HCT116 (cell line): ENCODE data around the gene SASS6. TPM values are rescaled to one million over a fixed set of nuclear protein-coding genes. Genes with fewer than 3 reads are reported as not detected.

Source experiments
- ATAC-seq: fragments of 200-7000 bp; cut with Tn5 transposase; 2 replicates; pipeline ENCODE4 v1.9.1; 2020; ENCODE audit warnings: mild to moderate bottlenecking, moderate library complexity
- BruUV-seq: library from RNA; stranded (reverse); fragments of 400-500 nt; replicated peaks from 2 replicates; lab custom pipeline; 2021; lab: Mats Ljungman, UMichigan
- CTCF ChIA-PET: fragments of 300-600 bp; sonication (Branson Sonifier 250); formaldehyde crosslinking; loops from one replicate; lab custom pipeline; 2021; ENCODE audit warnings: antibody characterized with exemption; lab: Charles Lee
- POLR2A ChIA-PET: fragments of 300-600, 350-600 bp; sonication (Branson Sonifier 250); formaldehyde crosslinking; loops from one replicate; lab custom pipeline; 2021; ENCODE audit warnings: antibody characterized with exemption; lab: Charles Lee
- RAD21 ChIA-PET, 2 experiments: fragments of 300-600 bp; sonication (Branson Sonifier 250); formaldehyde crosslinking; loops; one replicate each; lab custom pipeline; 2023; ENCODE audit warnings: low total read pairs in 2 of 2; ENCODE audit not compliant: uncharacterized antibody in 2 of 2, unreplicated experiment in 2 of 2, low non-redundant PET in 1 of 2; lab: Charles Lee
- DNase-seq: peaks from one replicate; pipeline ENCODE4 v3.0.0-alpha.2; 2010; ENCODE audit warnings: low read depth, low spot score
- H2AFZ ChIP-seq: fragments of 200-600 bp; shearing (Covaris generic), sonication (generic); 2 replicates; pipeline ENCODE4 v1.6.1; 2017; ENCODE audit warnings: low read depth, mixed run types, mixed read lengths, antibody characterized with exemption, low read length; ENCODE audit not compliant: poor library complexity, severe bottlenecking
- H3K27ac ChIP-seq: 2 replicates; pipeline ENCODE4 v1.5.1; 2012; ENCODE audit warnings: low read depth, low read length
- H3K27me3 ChIP-seq: fragments of 200-600 bp; sonication (generic); 2 replicates; pipeline ENCODE4 v1.6.1; 2016; ENCODE audit warnings: mixed run types, low read length, mixed read lengths; ENCODE audit not compliant: insufficient read depth
- H3K36me3 ChIP-seq, 2 experiments: fragments of 200-500 bp in 1 of 2; fragments of 200-600 bp in 1 of 2; sonication (Bioruptor generic) in 1 of 2; sonication (generic) in 1 of 2; 2 replicates each; pipeline versions ENCODE4 v1.5.1 to v1.6.1; 2014 to 2016; ENCODE audit warnings: low read length in 2 of 2, inconsistent platforms in 1 of 2, mixed read lengths in 1 of 2, mixed run types in 1 of 2; ENCODE audit not compliant: insufficient read depth in 2 of 2, control insufficient read depth in 1 of 2
- H3K4me1 ChIP-seq, 2 experiments: fragments of 200-600 bp in 1 of 2; sonication (generic) in 1 of 2; 2 replicates each; pipeline versions ENCODE4 v1.5.1 to v1.6.1; 2012 to 2017; ENCODE audit warnings: low read length in 2 of 2, inconsistent platforms in 1 of 2, mild to moderate bottlenecking in 1 of 2, mixed read lengths in 1 of 2, mixed run types in 1 of 2, moderate library complexity in 1 of 2; ENCODE audit not compliant: insufficient read depth in 2 of 2, control insufficient read depth in 1 of 2
- H3K4me2 ChIP-seq: fragments of 200-600 bp; sonication (generic); 2 replicates; pipeline ENCODE4 v1.6.1; 2017; ENCODE audit warnings: mixed run types, low read length, mixed read lengths
- H3K4me3 ChIP-seq, 2 experiments: fragments of 200-600 bp in 1 of 2; sonication (generic) in 1 of 2; replicated peaks in 1 of 2; 2 replicates each; pipeline ENCODE4 v1.5.1; 2011 to 2016; ENCODE audit warnings: low read length in 2 of 2, control low read depth in 1 of 2, low read depth in 1 of 2, mild to moderate bottlenecking in 1 of 2, mixed read lengths in 1 of 2, mixed run types in 1 of 2
- H3K79me2 ChIP-seq: fragments of 200-600 bp; sonication (generic); 2 replicates; pipeline ENCODE4 v1.6.1; 2017; ENCODE audit warnings: mild to moderate bottlenecking, mixed run types, low read length, moderate library complexity, mixed read lengths; ENCODE audit not compliant: insufficient read depth
- H3K9ac ChIP-seq: fragments of 200-600 bp; sonication (generic); 2 replicates; pipeline ENCODE4 v1.6.1; 2016; ENCODE audit warnings: low read length, mixed read lengths
- H3K9me2 ChIP-seq: fragments of 200-600 bp; sonication (generic), shearing (Covaris generic); 2 replicates; pipeline ENCODE4 v1.6.1; 2017; ENCODE audit warnings: mixed run types, mild to moderate bottlenecking, moderate library complexity; ENCODE audit not compliant: insufficient read depth
- H3K9me3 ChIP-seq, 2 experiments: fragments of 200-500 bp in 1 of 2; fragments of 200-600 bp in 1 of 2; sonication (Bioruptor generic) in 1 of 2; sonication (generic) in 1 of 2; 2 replicates each; pipeline ENCODE4 v1.6.1; 2014 to 2017; ENCODE audit warnings: low read length in 2 of 2, mixed read lengths in 2 of 2, inconsistent platforms in 1 of 2, low read depth in 1 of 2, mild to moderate bottlenecking in 1 of 2, mixed run types in 1 of 2, moderate library complexity in 1 of 2; ENCODE audit not compliant: control insufficient read depth in 1 of 2, insufficient read depth in 1 of 2
- H4K20me1 ChIP-seq: fragments of 200-600 bp; sonication (generic), shearing (Covaris generic); 2 replicates; pipeline ENCODE4 v1.6.1; 2017; ENCODE audit warnings: mixed run types, mild to moderate bottlenecking, moderate library complexity; ENCODE audit not compliant: insufficient read depth
- CBX3 ChIP-seq: IDR thresholded peaks from 2 replicates; pipeline ENCODE4 v1.6.1; 2012; ENCODE audit warnings: low read depth
- ELF1 ChIP-seq: IDR thresholded peaks from 2 replicates; pipeline ENCODE4 v1.6.1; 2012; ENCODE audit warnings: low read depth, borderline replicate concordance
- EZH2phosphoT487 ChIP-seq: fragments of 200-600 bp; IDR thresholded peaks from 2 replicates; pipeline ENCODE4 v1.6.1; 2018; ENCODE audit warnings: antibody characterized with exemption, borderline replicate concordance
- JUND ChIP-seq: IDR thresholded peaks from 2 replicates; pipeline ENCODE4 v1.6.1; 2012
- POLR2A ChIP-seq: IDR thresholded peaks from 2 replicates; pipeline ENCODE4 v1.7.0; 2011; ENCODE audit warnings: borderline replicate concordance; ENCODE audit not compliant: insufficient read depth, insufficient read length; ENCODE audit errors: extremely low read depth
- POLR2AphosphoS5 ChIP-seq: IDR thresholded peaks from 2 replicates; pipeline ENCODE4 v1.6.1; 2011; ENCODE audit warnings: mild to moderate bottlenecking, low read depth, low read length, moderate library complexity
- RAD21 ChIP-seq: IDR thresholded peaks from 2 replicates; pipeline ENCODE4 v1.6.1; 2012; ENCODE audit warnings: low read depth, mild to moderate bottlenecking
- SP1 ChIP-seq: IDR thresholded peaks from 2 replicates; pipeline ENCODE4 v1.6.1; 2012; ENCODE audit warnings: low read depth
- TCF7L2 ChIP-seq: IDR thresholded peaks from 2 replicates; pipeline ENCODE4 v1.7.0; 2011; ENCODE audit warnings: borderline replicate concordance, inconsistent platforms; ENCODE audit not compliant: insufficient read depth, insufficient read length; ENCODE audit errors: extremely low read depth
- YY1 ChIP-seq: IDR thresholded peaks from 2 replicates; pipeline ENCODE4 v1.6.1; 2011; ENCODE audit warnings: low read length, low read depth, moderate library complexity, mild to moderate bottlenecking; ENCODE audit not compliant: insufficient replicate concordance; ENCODE audit errors: extremely low read depth
- ZFX ChIP-seq: fragments of 450-650 bp; IDR thresholded peaks from 2 replicates; pipeline ENCODE4 v1.6.1; 2017
- ZNF274 ChIP-seq: fragments of 200-500 bp; sonication (Bioruptor generic); IDR thresholded peaks from 2 replicates; pipeline ENCODE4 v1.6.1; 2014; ENCODE audit warnings: mild to moderate bottlenecking, low read depth, low read length, inconsistent platforms
- intact Hi-C: fragments of 100-400 bp; cut with micrococcal nuclease; formaldehyde crosslinking; loops from 2 replicates; pipeline ENCODE4 v1.10.0; 2022
- total RNA-seq: library from RNA; stranded (reverse); gene quantifications from one replicate; pipeline ENCODE4 v1.2.1, GENCODE V29; 2021; ENCODE audit not compliant: unreplicated experiment
- TF ChIP-seq, protein P1 (sequence below): IDR thresholded peaks from 2 replicates; pipeline ENCODE4 v1.6.1; 2011; ENCODE audit warnings: mild to moderate bottlenecking, low read length, moderate library complexity; ENCODE audit not compliant: insufficient replicate concordance; ENCODE audit errors: extremely low read depth
- TF ChIP-seq, protein P2 (sequence below): IDR thresholded peaks from 2 replicates; pipeline ENCODE4 v1.6.1; 2012
- TF ChIP-seq, protein P3 (sequence below): IDR thresholded peaks from 2 replicates; pipeline ENCODE4 v1.6.1; 2012
- TF ChIP-seq, protein P4 (sequence below): IDR thresholded peaks from 2 replicates; pipeline ENCODE4 v1.6.1; 2012; ENCODE audit warnings: low read depth
- TF ChIP-seq, protein P5 (sequence below), 3 experiments: fragments of 200-600 bp in 1 of 3; sonication (generic) in 1 of 3; IDR thresholded peaks in 2 of 3; conservative IDR thresholded peaks in 1 of 3; 2 replicates each; pipeline ENCODE4 v1.5.1; 2012 to 2017; ENCODE audit warnings: low read depth in 2 of 3, low read length in 2 of 3, antibody characterized with exemption in 1 of 3, borderline replicate concordance in 1 of 3, control low read depth in 1 of 3, mild to moderate bottlenecking in 1 of 3, mixed read lengths in 1 of 3, mixed run types in 1 of 3, moderate library complexity in 1 of 3; ENCODE audit not compliant: insufficient read depth in 1 of 3

The SASS6 gene
- total RNA-seq, 1 experiment from 2014 or later: 13.7 TPM

DNA sequence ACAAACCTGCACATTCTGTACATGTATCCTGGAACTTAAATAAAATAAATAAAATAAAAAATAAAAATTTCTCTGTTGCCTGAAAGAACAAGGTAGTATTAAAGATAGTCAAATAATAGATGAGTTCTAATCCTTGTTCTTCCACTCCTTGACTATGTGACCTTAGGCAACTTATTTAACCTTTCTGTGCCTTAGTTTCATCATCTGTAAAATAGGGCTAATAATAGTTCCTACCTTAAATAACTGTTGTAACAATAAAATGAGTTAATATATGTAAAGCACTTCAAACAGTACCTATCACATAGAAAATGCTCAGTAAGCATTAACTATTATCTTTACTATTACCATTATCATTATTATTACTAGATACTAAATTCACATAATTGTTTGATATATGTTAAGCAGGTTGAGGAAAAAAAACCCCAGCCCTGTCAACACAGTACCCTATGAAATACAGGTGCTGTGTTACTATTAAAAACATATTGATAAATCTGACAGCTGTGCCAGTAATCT is 23.1 kb downstream of the SASS6 start:
- RAD21 ChIA-PET: no interaction called here
- no peak overlapping the region for H3K4me3 ChIP-seq
- H3K9me3 ChIP-seq: no peaks in the 10 kb centered on the region
- H3K27ac ChIP-seq: no peak overlapping the region
- peaks cover 4% of the 10 kb centered on the region for H3K79me2 ChIP-seq
- H3K36me3 ChIP-seq: peaks cover 8 to 12% of the 10 kb centered on the region in 2 experiments; a peak in 3 of 4 replicates
- no peak overlapping the region for H3K4me2 ChIP-seq
- TF ChIP-seq, protein P1, sequence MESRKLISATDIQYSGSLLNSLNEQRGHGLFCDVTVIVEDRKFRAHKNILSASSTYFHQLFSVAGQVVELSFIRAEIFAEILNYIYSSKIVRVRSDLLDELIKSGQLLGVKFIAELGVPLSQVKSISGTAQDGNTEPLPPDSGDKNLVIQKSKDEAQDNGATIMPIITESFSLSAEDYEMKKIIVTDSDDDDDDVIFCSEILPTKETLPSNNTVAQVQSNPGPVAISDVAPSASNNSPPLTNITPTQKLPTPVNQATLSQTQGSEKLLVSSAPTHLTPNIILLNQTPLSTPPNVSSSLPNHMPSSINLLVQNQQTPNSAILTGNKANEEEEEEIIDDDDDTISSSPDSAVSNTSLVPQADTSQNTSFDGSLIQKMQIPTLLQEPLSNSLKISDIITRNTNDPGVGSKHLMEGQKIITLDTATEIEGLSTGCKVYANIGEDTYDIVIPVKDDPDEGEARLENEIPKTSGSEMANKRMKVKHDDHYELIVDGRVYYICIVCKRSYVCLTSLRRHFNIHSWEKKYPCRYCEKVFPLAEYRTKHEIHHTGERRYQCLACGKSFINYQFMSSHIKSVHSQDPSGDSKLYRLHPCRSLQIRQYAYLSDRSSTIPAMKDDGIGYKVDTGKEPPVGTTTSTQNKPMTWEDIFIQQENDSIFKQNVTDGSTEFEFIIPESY: no peak
- TF ChIP-seq ZFX (no peak), ELF1 (no peak), CBX3 (no peak), TCF7L2 (no peak), SP1 (no peak), EZH2phosphoT487 (no peak), ZNF274 (no peak), JUND (no peak), POLR2A (no peak), RAD21 (no peak), POLR2AphosphoS5 (no peak), YY1 (no peak)
- TF ChIP-seq, protein P2, sequence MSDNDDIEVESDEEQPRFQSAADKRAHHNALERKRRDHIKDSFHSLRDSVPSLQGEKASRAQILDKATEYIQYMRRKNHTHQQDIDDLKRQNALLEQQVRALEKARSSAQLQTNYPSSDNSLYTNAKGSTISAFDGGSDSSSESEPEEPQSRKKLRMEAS: no peak
- TF ChIP-seq, protein P3, sequence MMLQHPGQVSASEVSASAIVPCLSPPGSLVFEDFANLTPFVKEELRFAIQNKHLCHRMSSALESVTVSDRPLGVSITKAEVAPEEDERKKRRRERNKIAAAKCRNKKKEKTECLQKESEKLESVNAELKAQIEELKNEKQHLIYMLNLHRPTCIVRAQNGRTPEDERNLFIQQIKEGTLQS: no peak
- TF ChIP-seq, protein P4, sequence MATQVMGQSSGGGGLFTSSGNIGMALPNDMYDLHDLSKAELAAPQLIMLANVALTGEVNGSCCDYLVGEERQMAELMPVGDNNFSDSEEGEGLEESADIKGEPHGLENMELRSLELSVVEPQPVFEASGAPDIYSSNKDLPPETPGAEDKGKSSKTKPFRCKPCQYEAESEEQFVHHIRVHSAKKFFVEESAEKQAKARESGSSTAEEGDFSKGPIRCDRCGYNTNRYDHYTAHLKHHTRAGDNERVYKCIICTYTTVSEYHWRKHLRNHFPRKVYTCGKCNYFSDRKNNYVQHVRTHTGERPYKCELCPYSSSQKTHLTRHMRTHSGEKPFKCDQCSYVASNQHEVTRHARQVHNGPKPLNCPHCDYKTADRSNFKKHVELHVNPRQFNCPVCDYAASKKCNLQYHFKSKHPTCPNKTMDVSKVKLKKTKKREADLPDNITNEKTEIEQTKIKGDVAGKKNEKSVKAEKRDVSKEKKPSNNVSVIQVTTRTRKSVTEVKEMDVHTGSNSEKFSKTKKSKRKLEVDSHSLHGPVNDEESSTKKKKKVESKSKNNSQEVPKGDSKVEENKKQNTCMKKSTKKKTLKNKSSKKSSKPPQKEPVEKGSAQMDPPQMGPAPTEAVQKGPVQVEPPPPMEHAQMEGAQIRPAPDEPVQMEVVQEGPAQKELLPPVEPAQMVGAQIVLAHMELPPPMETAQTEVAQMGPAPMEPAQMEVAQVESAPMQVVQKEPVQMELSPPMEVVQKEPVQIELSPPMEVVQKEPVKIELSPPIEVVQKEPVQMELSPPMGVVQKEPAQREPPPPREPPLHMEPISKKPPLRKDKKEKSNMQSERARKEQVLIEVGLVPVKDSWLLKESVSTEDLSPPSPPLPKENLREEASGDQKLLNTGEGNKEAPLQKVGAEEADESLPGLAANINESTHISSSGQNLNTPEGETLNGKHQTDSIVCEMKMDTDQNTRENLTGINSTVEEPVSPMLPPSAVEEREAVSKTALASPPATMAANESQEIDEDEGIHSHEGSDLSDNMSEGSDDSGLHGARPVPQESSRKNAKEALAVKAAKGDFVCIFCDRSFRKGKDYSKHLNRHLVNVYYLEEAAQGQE: no peak
- TF ChIP-seq, protein P5, sequence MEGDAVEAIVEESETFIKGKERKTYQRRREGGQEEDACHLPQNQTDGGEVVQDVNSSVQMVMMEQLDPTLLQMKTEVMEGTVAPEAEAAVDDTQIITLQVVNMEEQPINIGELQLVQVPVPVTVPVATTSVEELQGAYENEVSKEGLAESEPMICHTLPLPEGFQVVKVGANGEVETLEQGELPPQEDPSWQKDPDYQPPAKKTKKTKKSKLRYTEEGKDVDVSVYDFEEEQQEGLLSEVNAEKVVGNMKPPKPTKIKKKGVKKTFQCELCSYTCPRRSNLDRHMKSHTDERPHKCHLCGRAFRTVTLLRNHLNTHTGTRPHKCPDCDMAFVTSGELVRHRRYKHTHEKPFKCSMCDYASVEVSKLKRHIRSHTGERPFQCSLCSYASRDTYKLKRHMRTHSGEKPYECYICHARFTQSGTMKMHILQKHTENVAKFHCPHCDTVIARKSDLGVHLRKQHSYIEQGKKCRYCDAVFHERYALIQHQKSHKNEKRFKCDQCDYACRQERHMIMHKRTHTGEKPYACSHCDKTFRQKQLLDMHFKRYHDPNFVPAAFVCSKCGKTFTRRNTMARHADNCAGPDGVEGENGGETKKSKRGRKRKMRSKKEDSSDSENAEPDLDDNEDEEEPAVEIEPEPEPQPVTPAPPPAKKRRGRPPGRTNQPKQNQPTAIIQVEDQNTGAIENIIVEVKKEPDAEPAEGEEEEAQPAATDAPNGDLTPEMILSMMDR (IDR thresholded peaks at IDR 0.05 in 2 of 3, conservative IDR thresholded peaks at IDR 0.05 in 1 of 3; ENCODE audit: borderline replicate concordance in 1 of 3, insufficient read depth in 1 of 3, low read depth in 2 of 3, low read length in 2 of 3): no peak
- TF ChIP-seq, all 23 proteins: peak for 0
- H4K20me1 ChIP-seq: no peaks in the 10 kb centered on the region; the same call in 1 of the 2 replicates
- no peaks in the 10 kb centered on the region for H3K4me1 ChIP-seq
- ATAC-seq (no peak), DNase-seq (no peak)
- H3K9ac ChIP-seq: no peak overlapping the region
- H2AFZ ChIP-seq: no peak overlapping the region
- intact Hi-C loops: no loop called here
- BruUV-seq: no TSS peak
- H3K27me3 ChIP-seq: no peaks in the 10 kb centered on the region
- H3K9me2 ChIP-seq: no peaks in the 10 kb centered on the region
- ChIA-PET POLR2A (no interaction called here), CTCF (no interaction called here)
